CD4-positive, alpha-beta T cell treated with Interleukin-12 subunit alpha and Interleukin-12 subunit beta, for 1 hour (primary cell): ENCODE results near the gene IL18RAP.

Experiments used
- DNase-seq: peaks from one replicate; pipeline ENCODE4 v3.0.0-alpha.2; 2020

Gene IL18RAP

DNA sequence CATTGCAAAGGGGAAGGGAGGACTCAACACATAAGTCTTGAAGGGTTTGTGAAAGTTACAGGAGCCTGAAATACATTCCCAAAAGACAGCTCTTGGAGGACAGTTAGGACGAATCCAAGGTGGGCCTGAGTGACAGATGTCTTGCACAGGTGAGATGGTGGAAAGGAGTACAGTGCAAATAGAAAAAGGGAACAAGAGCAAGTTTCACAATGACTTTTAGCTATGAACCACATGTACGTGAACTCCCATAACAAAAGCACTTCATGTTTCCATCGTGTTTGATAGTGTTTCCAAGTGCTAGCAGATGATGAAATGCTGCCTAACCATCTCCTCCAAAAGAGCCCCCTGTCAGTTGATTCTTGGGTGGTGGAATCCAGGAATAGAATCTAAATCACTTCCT, 1.8 kb downstream of the IL18RAP start:
- no peak for DNase-seq

- DNase-seq = no peak
Observed at GRCh38 chr2:102425441-102426132, 2.6 kb downstream of the IL18RAP start.

- DNase-seq = no peak
Observed at GRCh38 chr2:102427249-102427648, 4.3 kb downstream of the IL18RAP start.

DNA sequence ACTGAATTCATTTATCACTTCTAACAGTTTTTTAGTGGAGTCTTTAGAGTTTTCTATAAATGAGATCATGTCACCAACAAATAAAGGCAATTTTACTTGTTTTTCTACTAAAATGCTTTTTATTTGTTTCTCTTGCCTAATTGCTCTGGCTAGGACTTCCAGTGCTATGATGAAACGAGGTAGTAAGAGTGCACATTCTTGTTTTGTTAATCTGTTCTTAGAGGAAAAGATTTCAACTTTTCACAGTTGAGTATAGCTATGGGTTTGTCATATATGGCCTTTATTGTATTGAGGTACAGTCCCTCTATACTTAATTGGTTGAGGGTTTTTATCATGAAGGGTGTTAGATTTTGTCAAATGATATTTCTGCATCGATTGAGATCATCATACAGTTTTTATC, 5.6 kb downstream of the IL18RAP start:
- DNase-seq = no peak

- no peak for DNase-seq
Observed at GRCh38 chr2:102432386-102432785, 9.4 kb downstream of the IL18RAP start.

GRCh38 chr2:102433973-102434654, 11.2 kb downstream of the IL18RAP start:
- no peak for DNase-seq

DNA sequence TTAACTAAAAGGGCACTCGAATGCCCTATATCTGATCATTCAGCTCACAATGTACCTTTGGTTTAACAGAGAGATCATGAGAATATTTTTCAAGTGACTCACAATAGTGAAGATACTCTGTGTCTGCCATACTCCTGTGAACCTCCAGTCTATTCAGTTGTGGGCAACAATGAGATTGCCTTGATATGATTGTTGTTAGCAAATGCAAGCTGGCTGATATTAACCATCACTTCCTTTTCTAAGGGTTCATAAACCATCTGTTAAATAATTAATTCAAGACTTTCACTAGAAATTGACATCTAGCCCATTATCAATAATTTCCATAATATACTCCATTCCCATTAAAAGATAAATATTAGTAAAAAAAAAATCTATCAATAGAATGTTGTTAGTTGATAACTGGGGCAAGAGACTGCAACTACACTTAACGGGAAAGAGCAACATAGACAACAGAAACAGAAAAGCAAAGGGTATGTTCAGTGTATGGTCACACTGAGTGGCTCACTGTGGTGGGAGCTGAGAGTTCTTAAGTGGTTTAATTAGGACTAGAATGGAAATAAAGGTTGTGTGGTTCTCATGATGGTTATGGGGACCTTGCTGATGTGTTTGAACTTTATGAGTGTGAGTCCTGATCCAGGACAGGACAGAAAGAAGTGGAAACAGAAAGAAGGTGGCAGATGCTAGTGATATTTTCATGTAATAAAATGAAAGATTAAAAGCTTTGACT, 11.9 kb downstream of the IL18RAP start:
- no peak for DNase-seq

- no peak for DNase-seq
Observed at GRCh38 chr2:102435741-102436140, 12.8 kb downstream of the IL18RAP start.

GRCh38 chr2:102436323-102436722, 13.4 kb downstream of the IL18RAP start:
- peak; percentile 28 for DNase-seq

GRCh38 chr2:102437122-102437521, 14.2 kb downstream of the IL18RAP start:
- no peak for DNase-seq

DNA sequence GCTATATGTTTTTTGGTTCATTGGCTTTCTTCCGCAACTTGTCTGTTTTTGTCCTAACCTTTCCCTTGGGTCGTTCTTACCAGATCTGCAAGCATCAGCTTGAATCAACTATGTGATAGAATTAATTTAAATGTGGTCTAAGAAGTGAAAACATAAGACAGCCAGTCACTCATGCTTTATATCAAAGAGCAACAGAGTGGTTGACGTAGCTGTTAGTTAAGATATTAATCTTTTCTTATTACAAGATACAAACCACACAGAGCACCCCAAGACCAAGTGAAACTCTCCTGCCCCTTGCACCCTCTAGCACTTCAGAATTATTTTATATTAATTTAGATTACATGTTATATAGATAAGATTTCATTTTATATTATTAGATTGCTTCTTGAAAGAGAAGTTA, 15.2 kb downstream of the IL18RAP start:
- DNase-seq = no peak

- no peak for DNase-seq
Observed at GRCh38 chr2:102438578-102438977, 15.6 kb downstream of the IL18RAP start.

DNA sequence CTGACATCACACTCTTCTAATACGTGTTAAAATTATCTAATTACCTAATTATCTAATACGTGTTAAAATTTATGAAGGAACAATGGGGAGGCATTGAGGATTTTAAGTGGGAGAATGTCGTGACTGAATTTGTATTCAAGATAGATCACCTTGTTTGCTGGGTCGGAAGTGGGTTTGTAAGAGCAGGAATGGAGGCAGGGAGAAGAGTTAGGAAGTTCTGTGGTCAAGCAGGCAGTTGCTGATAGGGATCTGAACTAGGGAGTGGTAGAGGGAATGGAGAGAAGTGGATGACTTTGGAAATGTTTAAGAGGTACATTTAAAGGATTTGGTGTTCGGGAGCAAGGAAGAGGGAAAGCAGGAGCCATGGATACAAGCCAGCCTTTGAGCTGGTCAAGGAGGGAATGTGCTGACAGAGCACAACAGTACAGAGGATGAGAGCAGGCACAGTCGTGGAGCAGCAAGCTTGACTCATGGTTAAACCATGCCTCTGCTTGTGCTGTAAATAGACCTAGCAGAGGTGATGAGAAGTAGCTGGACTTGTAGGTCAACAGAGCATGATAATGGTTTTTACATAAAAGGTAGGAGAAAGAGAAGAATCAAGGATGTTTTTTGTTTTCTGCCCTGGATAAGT, 16.2 kb downstream of the IL18RAP start:
- no peak for DNase-seq

GRCh38 chr2:102442967-102443828, 20.2 kb downstream of the IL18RAP start:
- DNase-seq = peak; percentile 64

DNA sequence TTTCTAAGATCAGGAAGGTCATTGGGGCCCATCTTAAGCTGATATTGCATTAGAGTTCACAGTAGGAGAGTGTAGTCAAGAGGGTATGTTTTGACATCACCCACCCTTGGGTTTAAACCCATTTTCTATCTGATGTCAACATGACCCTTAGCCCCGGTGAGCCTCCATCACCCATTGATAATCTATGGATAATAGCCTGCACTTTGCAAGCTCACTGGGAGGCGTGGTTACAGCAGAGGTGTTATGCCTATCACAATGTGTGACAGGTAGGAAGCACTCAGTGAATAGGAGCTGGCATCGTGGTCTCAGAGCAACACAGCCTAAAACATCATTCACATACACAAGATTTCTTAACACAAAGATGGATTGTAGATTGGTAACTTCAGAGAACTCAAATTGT, 21.3 kb downstream of the IL18RAP start:
- DNase-seq = no peak

GRCh38 chr2:102446936-102447335, 24.0 kb downstream of the IL18RAP start:
- DNase-seq = no peak

DNA sequence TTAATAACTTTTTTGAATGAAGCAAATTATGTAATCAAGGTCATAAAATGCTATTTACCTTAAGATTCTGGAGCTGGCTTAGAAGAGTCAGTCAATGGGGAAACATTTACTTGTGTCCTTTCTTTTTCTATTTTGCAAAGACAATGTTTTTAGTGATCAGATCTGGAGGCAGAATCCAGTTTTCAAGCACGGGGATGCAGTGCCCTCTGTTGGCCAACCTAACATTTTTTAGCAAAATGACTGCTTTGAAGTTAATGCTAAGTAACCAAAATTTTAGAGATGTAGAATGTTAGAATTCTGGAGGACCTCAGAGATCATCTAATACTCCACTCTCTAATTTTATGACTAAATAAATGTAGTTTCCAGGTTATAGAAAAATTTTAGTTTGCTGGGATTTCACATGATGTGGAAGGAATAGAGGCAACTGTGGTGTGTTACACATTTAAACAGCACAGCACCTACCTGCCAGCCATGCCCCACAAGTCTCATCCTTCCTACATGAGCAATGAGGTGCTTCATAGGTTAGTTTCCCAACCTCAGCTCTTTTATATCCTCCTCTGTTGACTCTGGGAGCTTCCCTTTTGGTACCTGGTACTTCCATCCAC, 26.5 kb downstream of the IL18RAP start:
- DNase-seq = peak; percentile 66

GRCh38 chr2:102451968-102452367, 29.0 kb downstream of the IL18RAP start:
- no peak for DNase-seq

- no peak for DNase-seq
Observed at GRCh38 chr2:102453501-102453900, 30.5 kb downstream of the IL18RAP start.

DNA sequence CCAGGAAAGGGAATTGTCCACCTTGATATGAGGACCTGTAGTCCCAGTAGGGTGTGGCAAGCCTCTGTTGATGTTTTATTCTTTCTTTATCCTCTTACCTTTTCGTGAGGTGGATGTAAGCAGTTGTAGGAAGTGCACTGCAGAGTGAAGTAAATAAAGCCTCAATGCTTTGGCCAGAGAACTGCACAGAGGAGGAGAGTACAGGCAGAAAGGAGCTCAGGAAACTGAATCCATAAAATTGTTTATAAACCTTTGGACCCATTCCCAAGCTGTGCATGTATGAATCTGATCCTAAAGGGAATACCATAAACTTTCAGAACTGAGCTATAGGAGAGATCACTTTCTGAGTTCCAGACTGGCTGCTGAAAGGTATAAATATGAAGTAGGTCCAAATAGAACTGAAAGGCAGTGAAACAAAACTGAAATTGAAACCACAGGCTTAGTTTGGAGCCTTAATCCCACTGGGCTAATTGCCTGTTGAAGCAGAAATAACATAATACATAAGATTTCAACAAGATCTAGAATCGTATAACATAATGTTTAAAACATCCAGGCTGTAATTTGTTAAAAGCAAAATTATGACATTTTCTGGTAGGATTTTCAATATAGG, 32.2 kb downstream of the IL18RAP start:
- no peak for DNase-seq

GRCh38 chr2:102460467-102460866, 37.5 kb downstream of the IL18RAP start:
- no peak for DNase-seq

- DNase-seq = no peak
Observed at GRCh38 chr2:102461188-102461587, 38.2 kb downstream of the IL18RAP start.
